B cell (primary cell): ENCODE results near the gene MC5R.

Experiments used
- EZH2 ChIP-seq: IDR thresholded peaks from 2 replicates; pipeline ENCODE4 v1.6.1; 2012; ENCODE audit warnings: borderline replicate concordance, low read depth, mild to moderate bottlenecking, moderate library complexity, low read length; ENCODE audit not compliant: insufficient read depth, poor library complexity, severe bottlenecking
- TF ChIP-seq, protein P1 (sequence below): fragments of 200-600 bp; IDR thresholded peaks from one replicate; pipeline ENCODE4 v1.8.0; 2022; ENCODE audit warnings: antibody characterized with exemption, mild to moderate bottlenecking

DNA sequence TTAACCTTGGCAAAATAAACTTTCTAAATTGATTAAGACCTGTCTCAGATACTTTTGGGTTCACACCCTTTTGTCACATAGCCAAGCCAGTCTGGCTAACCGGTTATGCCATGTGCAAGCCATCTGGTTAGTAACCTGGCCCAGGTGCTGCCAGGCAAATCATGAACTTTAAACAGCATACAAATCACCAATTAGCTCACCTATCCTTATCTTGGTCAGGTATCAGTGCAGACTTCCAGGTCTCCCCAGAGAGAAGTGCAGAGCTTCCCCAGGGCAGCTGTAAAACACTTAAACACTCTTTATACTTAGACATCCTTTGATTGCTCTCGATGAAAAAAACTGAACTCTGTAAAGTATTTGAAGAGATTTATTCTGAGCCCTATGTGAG lies 14.9 kb upstream of the MC5R start:
- TF ChIP-seq, protein P1, sequence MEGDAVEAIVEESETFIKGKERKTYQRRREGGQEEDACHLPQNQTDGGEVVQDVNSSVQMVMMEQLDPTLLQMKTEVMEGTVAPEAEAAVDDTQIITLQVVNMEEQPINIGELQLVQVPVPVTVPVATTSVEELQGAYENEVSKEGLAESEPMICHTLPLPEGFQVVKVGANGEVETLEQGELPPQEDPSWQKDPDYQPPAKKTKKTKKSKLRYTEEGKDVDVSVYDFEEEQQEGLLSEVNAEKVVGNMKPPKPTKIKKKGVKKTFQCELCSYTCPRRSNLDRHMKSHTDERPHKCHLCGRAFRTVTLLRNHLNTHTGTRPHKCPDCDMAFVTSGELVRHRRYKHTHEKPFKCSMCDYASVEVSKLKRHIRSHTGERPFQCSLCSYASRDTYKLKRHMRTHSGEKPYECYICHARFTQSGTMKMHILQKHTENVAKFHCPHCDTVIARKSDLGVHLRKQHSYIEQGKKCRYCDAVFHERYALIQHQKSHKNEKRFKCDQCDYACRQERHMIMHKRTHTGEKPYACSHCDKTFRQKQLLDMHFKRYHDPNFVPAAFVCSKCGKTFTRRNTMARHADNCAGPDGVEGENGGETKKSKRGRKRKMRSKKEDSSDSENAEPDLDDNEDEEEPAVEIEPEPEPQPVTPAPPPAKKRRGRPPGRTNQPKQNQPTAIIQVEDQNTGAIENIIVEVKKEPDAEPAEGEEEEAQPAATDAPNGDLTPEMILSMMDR, result no peak
- no peak for TF ChIP-seq EZH2
